GM12878 (cell line): Measurements from ENCODE around the gene EEFSEC.

ENCODE experiments used
- MAX ChIP-seq: IDR thresholded peaks from 2 replicates; pipeline ENCODE4 v1.6.1; 2012; ENCODE audit warnings: low read depth, low read length, improper control_type of control experiment
- POLR2AphosphoS5 ChIP-seq: IDR thresholded peaks from 2 replicates; pipeline ENCODE4 v1.6.1; 2011; ENCODE audit warnings: mild to moderate bottlenecking, low read length, inconsistent platforms
- RCOR1 ChIP-seq: conservative IDR thresholded peaks from 2 replicates; pipeline ENCODE4 v1.6.1; 2012; ENCODE audit warnings: low read depth, low read length, improper control_type of control experiment
- RFX5 ChIP-seq: IDR thresholded peaks from 2 replicates; pipeline ENCODE4 v1.6.1; 2011; ENCODE audit warnings: low read depth, low read length, improper control_type of control experiment
- TF ChIP-seq, protein P1 (sequence below): IDR thresholded peaks from 2 replicates; pipeline ENCODE4 v1.6.1; 2012; ENCODE audit warnings: mild to moderate bottlenecking, low read depth, low read length

DNA sequence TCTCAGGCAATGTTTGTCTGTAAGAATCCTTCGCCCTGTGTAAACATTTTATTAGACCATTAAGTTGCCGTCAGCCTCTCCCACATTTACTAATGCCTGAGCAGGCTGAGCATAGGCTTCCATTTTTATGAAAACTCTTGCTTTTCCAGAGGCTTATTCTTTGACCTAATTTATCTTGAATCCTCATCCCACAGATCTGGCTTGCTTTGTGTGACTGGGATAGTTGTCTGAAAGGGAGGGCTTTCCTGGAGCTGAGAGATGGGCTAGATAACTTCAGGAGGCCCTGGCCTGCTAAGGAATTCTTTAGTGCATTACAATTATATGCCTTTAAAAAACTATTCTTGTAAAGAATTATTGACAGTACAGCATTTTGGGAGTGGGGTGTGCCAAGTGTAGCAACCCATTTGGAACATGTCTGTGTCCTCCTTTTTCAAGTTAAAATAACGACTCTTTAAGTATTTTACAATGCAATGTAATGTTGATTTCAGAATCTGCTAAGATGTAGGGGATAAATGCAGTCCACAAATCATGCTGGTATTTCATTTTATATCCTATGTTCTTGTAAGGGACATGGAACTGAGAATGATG, 52.4 kb downstream of the EEFSEC start:
- no peak for TF ChIP-seq POLR2AphosphoS5
- TF ChIP-seq RCOR1, result no peak
- no peak for TF ChIP-seq MAX
- no peak for TF ChIP-seq RFX5
- TF ChIP-seq, protein P1, sequence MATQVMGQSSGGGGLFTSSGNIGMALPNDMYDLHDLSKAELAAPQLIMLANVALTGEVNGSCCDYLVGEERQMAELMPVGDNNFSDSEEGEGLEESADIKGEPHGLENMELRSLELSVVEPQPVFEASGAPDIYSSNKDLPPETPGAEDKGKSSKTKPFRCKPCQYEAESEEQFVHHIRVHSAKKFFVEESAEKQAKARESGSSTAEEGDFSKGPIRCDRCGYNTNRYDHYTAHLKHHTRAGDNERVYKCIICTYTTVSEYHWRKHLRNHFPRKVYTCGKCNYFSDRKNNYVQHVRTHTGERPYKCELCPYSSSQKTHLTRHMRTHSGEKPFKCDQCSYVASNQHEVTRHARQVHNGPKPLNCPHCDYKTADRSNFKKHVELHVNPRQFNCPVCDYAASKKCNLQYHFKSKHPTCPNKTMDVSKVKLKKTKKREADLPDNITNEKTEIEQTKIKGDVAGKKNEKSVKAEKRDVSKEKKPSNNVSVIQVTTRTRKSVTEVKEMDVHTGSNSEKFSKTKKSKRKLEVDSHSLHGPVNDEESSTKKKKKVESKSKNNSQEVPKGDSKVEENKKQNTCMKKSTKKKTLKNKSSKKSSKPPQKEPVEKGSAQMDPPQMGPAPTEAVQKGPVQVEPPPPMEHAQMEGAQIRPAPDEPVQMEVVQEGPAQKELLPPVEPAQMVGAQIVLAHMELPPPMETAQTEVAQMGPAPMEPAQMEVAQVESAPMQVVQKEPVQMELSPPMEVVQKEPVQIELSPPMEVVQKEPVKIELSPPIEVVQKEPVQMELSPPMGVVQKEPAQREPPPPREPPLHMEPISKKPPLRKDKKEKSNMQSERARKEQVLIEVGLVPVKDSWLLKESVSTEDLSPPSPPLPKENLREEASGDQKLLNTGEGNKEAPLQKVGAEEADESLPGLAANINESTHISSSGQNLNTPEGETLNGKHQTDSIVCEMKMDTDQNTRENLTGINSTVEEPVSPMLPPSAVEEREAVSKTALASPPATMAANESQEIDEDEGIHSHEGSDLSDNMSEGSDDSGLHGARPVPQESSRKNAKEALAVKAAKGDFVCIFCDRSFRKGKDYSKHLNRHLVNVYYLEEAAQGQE, result no peak
